ENCODE results near the gene CIB4.

- no peak for TF ChIP-seq CTCF (IDR thresholded peaks at IDR 0.05)
- TF ChIP-seq EP300 (IDR thresholded peaks at IDR 0.05), result no peak
These were observed 8.2 kb upstream of the CIB4 start for GRCh38 chr2:26649322-26649721.
